H9 (cell line): ENCODE measurements around the gene TRAP1. TPM values are rescaled to one million over a fixed set of nuclear protein-coding genes. Genes with fewer than 3 reads are reported as not detected.

ENCODE experiments used
- DNase-seq: peaks from one replicate; pipeline ENCODE4 v3.0.0-alpha.2; 2017
- H2AFZ ChIP-seq: one replicate; pipeline ENCODE4 v1.6.1; 2013; ENCODE audit warnings: mild to moderate bottlenecking, low read length, control low read depth, moderate library complexity
- H2AK5ac ChIP-seq: 2 replicates; pipeline ENCODE4 v1.6.1; 2013; ENCODE audit warnings: low read length, control low read depth, mixed read lengths; ENCODE audit not compliant: insufficient read length
- H2BK120ac ChIP-seq: one replicate; pipeline ENCODE4 v1.6.1; 2013; ENCODE audit warnings: low read depth, mild to moderate bottlenecking, low read length, control low read depth, inconsistent platforms; ENCODE audit not compliant: poor library complexity, severe bottlenecking
- H2BK12ac ChIP-seq: 2 replicates; pipeline ENCODE4 v1.6.1; 2013; ENCODE audit warnings: low read length, control low read depth, mixed read lengths, low read depth; ENCODE audit not compliant: insufficient read length
- H2BK15ac ChIP-seq: 2 replicates; pipeline ENCODE4 v1.6.1; 2013; ENCODE audit warnings: low read depth, low read length, control low read depth
- H2BK20ac ChIP-seq: one replicate; pipeline ENCODE4 v1.6.1; 2013; ENCODE audit warnings: low read depth, mild to moderate bottlenecking, low read length, control low read depth, inconsistent platforms; ENCODE audit not compliant: poor library complexity, severe bottlenecking
- H2BK5ac ChIP-seq: 2 replicates; pipeline ENCODE4 v1.6.1; 2013; ENCODE audit warnings: low read length, control low read depth, mixed read lengths; ENCODE audit not compliant: insufficient read length
- H3K14ac ChIP-seq: 2 replicates; pipeline ENCODE4 v1.6.1; 2013; ENCODE audit warnings: low read length, control low read depth; ENCODE audit not compliant: insufficient read depth
- H3K18ac ChIP-seq: 2 replicates; pipeline ENCODE4 v1.6.1; 2013; ENCODE audit warnings: low read depth, mild to moderate bottlenecking, mixed read lengths, low read length, control low read depth; ENCODE audit not compliant: insufficient read length
- H3K23ac ChIP-seq: 2 replicates; pipeline ENCODE4 v1.6.1; 2013; ENCODE audit warnings: low read length, control low read depth, mixed read lengths, low read depth; ENCODE audit not compliant: insufficient read length
- H3K23me2 ChIP-seq: 2 replicates; pipeline ENCODE4 v1.6.1; 2013; ENCODE audit warnings: low read depth, mild to moderate bottlenecking, mixed read lengths, low read length, control low read depth; ENCODE audit not compliant: insufficient read length, poor library complexity, severe bottlenecking
- H3K27ac ChIP-seq: 2 replicates; pipeline ENCODE4 v1.5.1; 2013; ENCODE audit warnings: low read length, control low read depth, mixed read lengths, low read depth; ENCODE audit not compliant: insufficient read length
- H3K27me3 ChIP-seq: 2 replicates; pipeline ENCODE4 v1.6.1; 2013; ENCODE audit warnings: low read length, control low read depth, inconsistent platforms; ENCODE audit not compliant: insufficient read depth
- H3K4ac ChIP-seq: 2 replicates; pipeline ENCODE4 v1.6.1; 2013; ENCODE audit warnings: low read depth, mild to moderate bottlenecking, control low read depth, inconsistent platforms, low read length, moderate library complexity
- H3K4me1 ChIP-seq: 2 replicates; pipeline ENCODE4 v1.6.1; 2013; ENCODE audit warnings: low read length, control low read depth, inconsistent platforms; ENCODE audit not compliant: insufficient read depth
- H3K4me2 ChIP-seq: 2 replicates; pipeline ENCODE4 v1.6.1; 2013; ENCODE audit warnings: low read length, control low read depth, mixed read lengths; ENCODE audit not compliant: insufficient read length, insufficient read depth
- H3K56ac ChIP-seq: 2 replicates; pipeline ENCODE4 v1.6.1; 2013; ENCODE audit warnings: low read depth, mild to moderate bottlenecking, mixed read lengths, low read length, control low read depth; ENCODE audit not compliant: insufficient read length
- H3K79me1 ChIP-seq: 2 replicates; pipeline ENCODE4 v1.6.1; 2013; ENCODE audit warnings: low read depth, mild to moderate bottlenecking, moderate library complexity, low read length, control low read depth, inconsistent platforms; ENCODE audit not compliant: insufficient read depth, poor library complexity, severe bottlenecking
- H3K79me2 ChIP-seq: 2 replicates; pipeline ENCODE4 v1.6.1; 2013; ENCODE audit warnings: low read length, control low read depth, inconsistent platforms; ENCODE audit not compliant: insufficient read depth
- H3K9ac ChIP-seq: 2 replicates; pipeline ENCODE4 v1.6.1; 2013; ENCODE audit warnings: low read length, control low read depth, mixed read lengths; ENCODE audit not compliant: insufficient read length; ENCODE audit errors: extremely low read depth
- H3K9me3 ChIP-seq: one replicate; pipeline ENCODE4 v1.6.1; 2013; ENCODE audit warnings: low read depth, low read length, inconsistent platforms; ENCODE audit not compliant: control insufficient read depth
- H3T11ph ChIP-seq: one replicate; pipeline ENCODE4 v1.6.1; 2013; ENCODE audit warnings: mild to moderate bottlenecking, low read length, control low read depth, inconsistent platforms
- H4K20me1 ChIP-seq: one replicate; pipeline ENCODE4 v1.6.1; 2013; ENCODE audit not compliant: control insufficient read depth, insufficient read length, insufficient read depth
- H4K5ac ChIP-seq: 2 replicates; pipeline ENCODE4 v1.6.1; 2013; ENCODE audit warnings: low read depth, mild to moderate bottlenecking, mixed read lengths, low read length, control low read depth; ENCODE audit not compliant: insufficient read length
- H4K8ac ChIP-seq: replicated peaks from 2 replicates; pipeline ENCODE4 v1.6.1; 2013; ENCODE audit warnings: low read length, control low read depth, mixed read lengths, low read depth; ENCODE audit not compliant: insufficient read length
- H4K91ac ChIP-seq: 2 replicates; pipeline ENCODE4 v1.6.1; 2013; ENCODE audit warnings: low read depth, mild to moderate bottlenecking, moderate library complexity, mixed read lengths, low read length, control low read depth; ENCODE audit not compliant: insufficient read length
- H3K27ac Mint-ChIP-seq, 3 experiments: 2 replicates in 2 of 3; 3 replicates in 1 of 3; pipeline ENCODE4 v1.8.0; 2020 to 2021; ENCODE audit warnings: mixed read lengths in 3 of 3, mild to moderate bottlenecking in 1 of 3, moderate library complexity in 1 of 3
- H3K27me3 Mint-ChIP-seq: 2 replicates; pipeline ENCODE4 v1.8.0; 2021; ENCODE audit warnings: low read depth, mild to moderate bottlenecking, moderate library complexity, mixed read lengths
- H3K36me3 Mint-ChIP-seq, 3 experiments: 2 replicates in 2 of 3; 3 replicates in 1 of 3; pipeline ENCODE4 v1.8.0; 2020 to 2021; ENCODE audit warnings: low read depth in 3 of 3, mixed read lengths in 3 of 3; ENCODE audit not compliant: insufficient read depth in 1 of 3
- H3K4me1 Mint-ChIP-seq, 2 experiments: 2 replicates each; pipeline ENCODE4 v1.8.0; 2020; ENCODE audit warnings: mixed read lengths in 2 of 2
- H3K4me3 Mint-ChIP-seq, 2 experiments: 2 replicates in 1 of 2; 3 replicates in 1 of 2; pipeline ENCODE4 v1.8.0; 2020 to 2021; ENCODE audit warnings: mild to moderate bottlenecking in 2 of 2, mixed read lengths in 2 of 2, moderate library complexity in 1 of 2
- H3K9me3 Mint-ChIP-seq, 2 experiments: 2 replicates in 1 of 2; 3 replicates in 1 of 2; pipeline ENCODE4 v1.8.0; 2020; ENCODE audit warnings: mild to moderate bottlenecking in 2 of 2, mixed read lengths in 2 of 2, moderate library complexity in 1 of 2
- WGBS: extraction: QIAGEN DNeasy Blood & Tissue Kit; methylation state at CpG from one replicate; pipeline ENCODE4 v1.1.7; 2013; ENCODE audit warnings: missing lambda C conversion rate, low lambda C conversion rate, mixed read lengths; ENCODE audit not compliant: insufficient read length; ENCODE audit errors: extremely low coverage; 5-methylcytosine and 5-hydroxymethylcytosine counted together
- total RNA-seq: library from RNA; stranded (reverse); gene quantifications from 2 replicates; pipeline ENCODE4 v1.2.1, GENCODE V29; 2021
- TF ChIP-seq, protein P1 (sequence below): fragments of 200-600 bp; sonication (generic); conservative IDR thresholded peaks from 3 replicates; pipeline ENCODE4 v1.8.0; 2021; ENCODE audit warnings: antibody characterized with exemption, mild to moderate bottlenecking

Gene TRAP1
- total RNA-seq, 1 experiment from 2014 or later = 211 TPM

DNA sequence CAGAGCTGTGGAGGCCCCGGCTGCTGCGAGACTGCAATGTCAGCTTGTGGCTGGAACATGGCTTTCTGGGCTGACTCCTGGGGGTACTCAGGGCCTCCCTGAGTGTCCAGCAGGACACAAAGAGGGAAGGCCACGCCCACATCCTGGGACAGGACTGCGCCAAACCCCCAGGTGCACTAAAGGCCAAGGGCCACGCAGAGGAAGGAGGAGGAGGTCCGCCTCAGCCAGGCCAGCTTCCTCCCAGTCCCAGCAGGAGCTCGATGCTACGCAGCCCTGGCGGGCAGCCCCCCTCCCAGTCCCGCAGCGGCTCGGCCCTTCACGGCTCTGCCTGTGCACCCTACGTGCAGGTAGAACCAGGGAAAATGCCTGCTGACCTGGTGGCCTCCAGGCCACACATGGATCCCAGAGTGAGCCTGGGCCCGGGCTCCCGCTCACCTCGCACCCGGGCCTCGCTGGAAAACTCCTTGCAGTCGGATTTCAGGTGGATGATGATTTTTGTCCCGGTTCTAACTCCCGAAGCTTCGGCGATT is 41.7 kb downstream of the TRAP1 start:
- no peaks in the 10 kb centered on the region for H3K9me3 Mint-ChIP-seq
- Histone ChIP-seq H3K14ac (no peak overlapping the region), H3K56ac (no peak overlapping the region), H2BK12ac (no peak overlapping the region), H3K18ac (no peak overlapping the region), H3K27ac (no peak overlapping the region), H3K4ac (no peak overlapping the region), H3T11ph (no peak overlapping the region), H3K4me2 (no peak overlapping the region), H4K8ac (no peak overlapping the region), H2AK5ac (no peak overlapping the region), H3K79me1 (no peaks in the 10 kb centered on the region), H2BK120ac (no peak overlapping the region), H2AFZ (no peak overlapping the region), H3K23me2 (no peaks in the 10 kb centered on the region), H3K4me1 (no peaks in the 10 kb centered on the region), H3K27me3 (no peaks in the 10 kb centered on the region), H4K20me1 (no peaks in the 10 kb centered on the region), H3K9ac (no peak overlapping the region), H2BK15ac (no peak overlapping the region), H3K9me3 (no peaks in the 10 kb centered on the region), H3K23ac (no peak overlapping the region), H2BK5ac (no peak overlapping the region), H4K91ac (no peak overlapping the region), H4K5ac (no peak overlapping the region), H2BK20ac (no peak overlapping the region), H3K79me2 (no peaks in the 10 kb centered on the region)
- TF ChIP-seq, protein P1, sequence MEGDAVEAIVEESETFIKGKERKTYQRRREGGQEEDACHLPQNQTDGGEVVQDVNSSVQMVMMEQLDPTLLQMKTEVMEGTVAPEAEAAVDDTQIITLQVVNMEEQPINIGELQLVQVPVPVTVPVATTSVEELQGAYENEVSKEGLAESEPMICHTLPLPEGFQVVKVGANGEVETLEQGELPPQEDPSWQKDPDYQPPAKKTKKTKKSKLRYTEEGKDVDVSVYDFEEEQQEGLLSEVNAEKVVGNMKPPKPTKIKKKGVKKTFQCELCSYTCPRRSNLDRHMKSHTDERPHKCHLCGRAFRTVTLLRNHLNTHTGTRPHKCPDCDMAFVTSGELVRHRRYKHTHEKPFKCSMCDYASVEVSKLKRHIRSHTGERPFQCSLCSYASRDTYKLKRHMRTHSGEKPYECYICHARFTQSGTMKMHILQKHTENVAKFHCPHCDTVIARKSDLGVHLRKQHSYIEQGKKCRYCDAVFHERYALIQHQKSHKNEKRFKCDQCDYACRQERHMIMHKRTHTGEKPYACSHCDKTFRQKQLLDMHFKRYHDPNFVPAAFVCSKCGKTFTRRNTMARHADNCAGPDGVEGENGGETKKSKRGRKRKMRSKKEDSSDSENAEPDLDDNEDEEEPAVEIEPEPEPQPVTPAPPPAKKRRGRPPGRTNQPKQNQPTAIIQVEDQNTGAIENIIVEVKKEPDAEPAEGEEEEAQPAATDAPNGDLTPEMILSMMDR = no peak
- no peak overlapping the region for H3K4me3 Mint-ChIP-seq
- H3K27ac Mint-ChIP-seq = peak overlapping the region in 1 of 3 experiments; percentile 64; a peak in 1 of 7 replicates
- peaks cover 50 to 87% (median 78%) of the 10 kb centered on the region in 3 experiments; a peak in 6 of 7 replicates for H3K36me3 Mint-ChIP-seq
- DNase-seq = no peak
- H3K27me3 Mint-ChIP-seq = no peaks in the 10 kb centered on the region; the same call in 1 of the 2 replicates
- no CpG with 5 or more reads among the region's 24 CpGs for WGBS
- no peaks in the 10 kb centered on the region for H3K4me1 Mint-ChIP-seq
